Left forelimb (tissue), 1 donor: ENCODE data around the gene NRL.

Experiments
- DNase-seq: peaks from one replicate; pipeline ENCODE4 v3.0.0-alpha.2; 2018; ENCODE audit warnings: low spot score

Gene NRL

DNA sequence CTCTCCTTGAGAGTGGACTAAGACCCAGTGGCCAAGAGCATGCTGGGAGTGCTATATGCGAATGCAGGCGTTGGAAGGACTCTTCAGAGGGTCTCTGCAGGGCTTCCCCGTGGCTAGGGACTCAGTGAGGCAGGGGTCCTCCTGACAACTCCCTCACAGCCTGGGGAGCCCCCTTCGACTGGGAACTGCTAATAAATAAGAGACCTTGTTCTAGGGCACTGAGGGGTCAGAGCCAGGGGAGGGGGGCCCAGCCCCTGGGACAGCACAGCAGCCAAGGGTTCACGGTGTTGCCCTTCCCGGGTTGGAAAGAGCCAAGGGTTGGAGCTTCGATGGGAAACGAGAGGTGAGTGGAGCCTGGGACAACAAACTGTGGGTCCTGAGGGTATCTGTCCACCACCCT, 49.3 kb downstream of the NRL start:
- no peak for DNase-seq

DNA sequence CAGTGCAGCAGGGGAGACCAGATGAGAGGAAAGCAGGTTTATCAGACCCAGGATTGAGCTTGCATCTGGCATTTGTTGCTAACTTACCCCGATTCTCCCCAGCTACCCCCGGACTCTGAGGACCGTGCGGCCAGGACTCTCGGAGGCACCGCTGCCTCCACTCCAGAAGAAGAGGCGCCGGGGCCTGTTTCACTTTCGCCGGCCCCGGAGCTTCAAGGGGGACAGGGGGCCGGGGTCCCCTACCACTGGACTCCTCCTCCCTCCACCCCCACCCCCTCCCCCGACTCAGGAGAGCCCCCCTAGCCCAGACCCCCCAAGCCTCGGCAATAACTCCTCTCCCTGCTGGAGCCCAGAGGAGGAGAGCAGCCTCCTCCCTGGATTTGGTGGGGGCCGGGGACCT, 49.9 kb downstream of the NRL start:
- no peak for DNase-seq

DNA sequence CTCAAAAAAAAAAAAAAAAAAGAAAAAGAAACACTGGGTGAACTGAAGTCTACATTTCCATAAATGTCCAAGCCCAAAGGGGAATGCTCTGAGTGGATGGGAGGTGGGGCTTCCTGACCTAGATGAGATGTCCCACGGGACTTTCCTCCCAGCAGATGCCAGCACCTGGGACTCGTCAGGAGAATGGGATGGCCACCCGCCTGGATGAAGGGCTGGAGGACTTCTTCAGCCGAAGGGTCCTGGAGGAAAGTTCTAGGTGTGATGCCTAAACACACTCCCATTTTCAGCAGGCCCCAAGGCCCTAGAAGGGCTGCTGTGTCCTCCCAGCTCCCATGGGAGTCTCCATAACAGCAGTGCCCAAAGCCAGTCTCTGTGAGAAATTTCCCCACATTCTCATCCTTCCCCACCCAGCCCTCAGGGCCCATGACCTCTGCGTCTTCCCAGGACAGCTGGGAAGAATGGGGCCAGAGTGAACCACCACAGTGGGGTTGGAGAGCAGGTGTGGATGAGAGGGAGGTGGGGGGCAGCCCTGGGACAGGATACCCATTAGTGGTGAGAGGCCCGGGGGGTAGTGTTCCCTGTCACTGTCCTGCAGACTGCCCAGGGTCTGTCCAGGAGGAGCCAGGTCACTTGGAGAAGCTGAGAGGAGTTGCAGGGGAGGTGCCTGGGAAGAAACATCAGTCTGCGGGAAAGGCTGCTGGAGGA, 50.5 kb downstream of the NRL start:
- DNase-seq = no peak

DNA sequence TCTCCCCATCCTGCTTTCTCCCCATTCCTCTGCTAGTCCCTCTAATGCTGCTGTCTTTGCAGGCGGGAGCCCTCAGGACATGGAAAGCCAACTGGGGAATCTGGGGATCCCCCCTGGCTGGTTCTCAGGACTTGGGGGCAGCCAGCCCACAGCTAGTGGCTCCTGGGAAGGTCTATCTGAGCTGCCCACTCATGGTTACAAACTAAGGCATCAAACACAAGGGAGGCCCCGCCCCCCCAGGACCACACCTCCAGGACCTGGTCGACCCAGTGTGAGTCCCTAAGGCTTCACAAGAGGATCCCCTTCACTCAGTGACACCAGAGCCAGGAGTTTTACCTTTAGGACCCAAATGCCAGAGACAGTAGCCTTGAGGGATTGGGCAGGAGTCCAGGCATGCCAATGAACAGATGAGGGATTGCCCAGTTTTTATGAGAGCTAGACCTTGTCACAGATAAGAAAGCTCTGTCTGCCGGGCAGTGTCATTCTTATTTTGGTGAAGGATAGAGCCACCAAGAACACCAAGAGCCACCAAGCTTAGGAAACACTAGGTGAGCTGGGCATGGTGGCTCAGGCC, 51.4 kb downstream of the NRL start:
- no peak for DNase-seq

DNA sequence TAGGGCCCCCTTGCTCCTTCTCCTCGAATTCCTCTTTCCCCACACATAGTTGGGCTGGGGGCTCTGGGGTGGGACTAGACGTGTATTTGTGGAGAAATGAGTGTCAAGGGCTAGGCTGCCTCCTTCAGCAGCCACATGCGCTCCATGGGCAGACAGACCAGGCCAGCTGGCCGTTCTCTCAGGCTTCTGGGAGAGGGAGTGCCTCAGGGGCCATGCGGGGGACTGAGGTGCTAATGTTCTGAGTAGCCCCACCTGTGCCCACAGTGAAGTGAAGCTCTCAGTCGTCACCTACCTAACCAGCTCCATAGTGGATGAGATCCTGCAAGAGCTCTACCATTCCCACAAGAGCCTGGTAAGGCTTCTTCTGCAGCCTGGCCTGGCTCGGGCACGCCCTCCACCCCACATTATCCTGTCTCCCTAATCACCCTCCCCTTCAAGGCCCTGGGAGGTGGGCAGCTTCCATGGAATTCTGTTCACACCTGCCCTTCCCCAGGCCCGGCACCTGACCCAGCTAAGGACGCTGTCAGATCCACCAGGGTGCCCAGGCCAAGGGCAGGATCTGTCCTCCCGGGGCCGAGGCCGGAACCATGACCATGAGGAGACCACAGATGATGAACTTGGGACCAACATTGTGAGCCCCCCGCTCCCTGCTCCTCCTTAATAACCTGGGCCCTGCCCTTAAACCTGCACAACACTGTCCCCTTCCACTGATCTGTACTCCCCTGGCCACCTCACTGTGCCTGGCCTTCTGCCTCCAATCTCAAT, 52.4 kb downstream of the NRL start:
- DNase-seq = no peak

DNA sequence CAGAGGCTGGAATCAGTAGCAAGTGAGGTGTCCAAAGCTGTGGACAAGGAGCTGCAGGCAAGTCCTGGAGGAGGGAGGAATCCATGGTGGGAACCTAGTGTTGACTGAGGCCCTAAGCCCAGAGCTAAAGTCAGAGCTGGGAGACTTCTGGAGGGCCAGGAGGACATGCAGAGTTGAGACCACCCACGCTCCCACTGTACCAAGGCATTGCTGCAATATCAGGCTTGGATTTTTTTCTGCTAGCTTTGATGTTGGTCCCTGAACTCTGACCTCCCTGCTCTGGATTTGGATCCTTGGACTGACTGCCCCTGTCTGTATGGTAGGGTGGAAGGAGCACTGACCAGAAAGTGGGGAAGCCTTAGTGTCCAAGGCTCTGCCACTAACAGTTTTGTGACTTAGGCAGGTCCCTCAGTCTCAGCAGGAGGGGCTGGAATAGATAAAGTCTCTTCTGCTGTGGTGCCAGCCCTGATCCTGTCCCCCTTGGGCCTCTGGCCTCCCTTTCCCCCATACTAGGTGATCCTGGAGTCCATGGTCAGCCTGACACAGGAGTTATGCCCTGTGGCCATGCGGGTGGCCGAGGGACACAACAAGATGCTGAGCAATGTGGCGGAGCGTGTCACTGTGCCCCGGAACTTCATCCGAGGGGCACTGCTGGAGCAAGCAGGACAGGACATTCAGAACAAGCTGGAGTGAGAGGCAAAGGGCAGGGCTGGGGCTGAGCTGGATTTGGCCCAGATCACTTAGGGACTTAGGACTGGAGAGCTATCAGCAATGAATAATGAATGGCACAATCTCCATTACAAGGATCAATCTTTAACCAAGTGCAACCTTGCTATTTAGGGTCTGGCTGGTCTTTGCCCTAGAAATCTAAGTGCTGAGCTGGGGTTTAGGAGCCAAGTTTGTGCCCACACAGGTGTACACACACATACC, 53.5 kb downstream of the NRL start:
- no peak for DNase-seq

DNA sequence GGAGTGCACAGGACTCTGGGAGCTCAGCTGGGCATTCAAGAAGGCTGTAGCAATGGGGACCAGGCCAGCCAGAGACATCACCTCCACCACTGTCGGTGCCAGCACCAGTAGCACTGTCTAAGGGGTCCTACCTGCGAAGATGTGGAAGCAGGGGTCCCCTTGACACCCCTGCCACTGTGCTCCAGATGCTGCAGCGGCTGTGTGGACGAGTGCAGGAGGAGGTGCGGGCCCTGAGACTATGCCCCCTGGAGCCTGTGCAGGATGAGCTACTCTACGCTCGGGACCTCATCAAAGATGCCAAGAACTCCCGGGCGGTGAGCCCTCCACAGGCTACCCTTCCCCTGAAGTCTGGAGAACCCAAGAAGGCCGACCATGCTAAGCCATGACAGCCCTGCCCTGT, 54.3 kb downstream of the NRL start:
- DNase-seq = no peak

DNA sequence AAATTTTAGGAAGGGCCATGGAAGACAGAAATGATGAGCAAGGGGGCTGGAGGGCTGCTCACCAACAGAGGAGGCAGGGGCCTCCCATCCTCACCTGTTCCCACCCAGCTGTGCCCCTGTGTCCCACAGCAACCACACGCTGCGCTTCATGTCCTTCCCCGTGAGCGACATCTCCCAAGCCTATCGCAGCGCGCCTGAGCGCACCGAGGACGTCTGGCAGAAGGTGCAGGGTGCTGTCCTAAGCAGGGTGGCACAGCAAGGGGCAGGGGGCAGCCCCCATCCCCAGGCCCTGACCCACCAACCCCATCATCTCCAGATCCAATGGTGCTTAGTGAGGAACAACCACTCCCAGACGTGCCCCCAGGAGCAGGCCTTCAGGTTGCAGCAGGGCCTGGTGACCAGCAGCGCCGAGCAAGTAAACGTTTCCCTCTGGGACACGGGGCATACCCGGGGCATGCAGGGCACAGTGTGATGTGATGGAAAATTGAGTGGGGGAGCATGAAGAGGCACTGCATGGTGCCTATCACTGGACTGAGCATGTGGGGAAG, 54.8 kb downstream of the NRL start:
- DNase-seq = no peak

DNA sequence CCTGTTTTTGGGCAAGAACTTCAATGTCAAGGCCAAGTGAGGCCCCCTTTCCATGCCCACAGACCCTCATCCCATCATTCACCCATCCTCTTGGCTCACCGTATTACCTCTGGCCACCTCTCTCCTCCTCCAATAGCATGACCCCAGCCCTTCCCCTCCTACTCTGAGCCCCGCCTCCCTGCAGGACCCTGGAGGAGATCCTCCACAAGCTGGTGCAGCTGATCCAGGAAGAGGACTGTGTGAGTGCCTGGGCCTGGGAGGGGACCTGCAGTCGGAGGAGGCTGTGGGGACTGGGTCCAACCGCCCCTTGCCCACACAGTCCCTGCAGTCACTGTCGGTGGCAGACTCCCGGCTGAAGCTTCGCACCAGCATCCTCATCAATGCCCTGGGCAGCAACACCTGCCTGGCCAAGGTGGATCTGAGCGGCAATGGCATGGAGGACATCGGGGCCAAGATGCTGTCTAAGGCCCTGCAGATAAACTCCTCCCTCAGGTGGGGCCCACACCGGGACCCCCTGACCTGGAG, 55.7 kb downstream of the NRL start:
- no peak for DNase-seq

DNA sequence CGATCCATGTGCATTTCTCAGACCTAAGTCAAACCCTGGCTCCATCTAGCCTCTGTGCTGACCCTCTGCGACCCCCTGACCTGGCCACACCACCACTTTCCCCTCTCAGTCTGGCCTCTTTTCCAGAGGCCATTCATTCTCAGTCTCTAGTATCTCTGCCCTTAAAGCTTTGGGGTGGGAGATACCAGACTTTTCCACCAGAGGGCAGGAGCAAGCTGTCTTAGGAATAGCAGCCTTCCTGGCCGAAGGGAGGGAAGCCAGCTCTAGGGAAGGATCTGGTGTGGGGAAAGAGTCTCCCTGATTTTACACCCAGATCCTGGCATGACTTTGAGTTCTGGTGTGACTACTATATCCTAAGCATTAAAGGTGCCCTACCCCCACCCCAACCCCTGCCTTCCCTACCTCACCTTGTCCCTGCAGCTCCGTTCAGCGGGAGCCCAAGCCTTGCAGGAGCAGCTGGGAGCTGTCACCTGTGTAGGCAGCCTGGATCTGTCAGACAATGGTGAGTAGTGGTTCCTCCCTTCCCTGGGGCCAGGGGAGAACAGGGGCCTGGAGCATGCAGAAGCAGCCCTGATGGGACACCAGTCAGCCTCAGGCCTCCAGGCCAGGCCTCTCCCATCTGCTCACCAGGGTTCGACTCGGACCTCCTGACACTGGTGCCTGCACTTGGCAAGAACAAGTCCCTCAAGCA, 56.3 kb downstream of the NRL start:
- DNase-seq = peak; percentile 82

DNA sequence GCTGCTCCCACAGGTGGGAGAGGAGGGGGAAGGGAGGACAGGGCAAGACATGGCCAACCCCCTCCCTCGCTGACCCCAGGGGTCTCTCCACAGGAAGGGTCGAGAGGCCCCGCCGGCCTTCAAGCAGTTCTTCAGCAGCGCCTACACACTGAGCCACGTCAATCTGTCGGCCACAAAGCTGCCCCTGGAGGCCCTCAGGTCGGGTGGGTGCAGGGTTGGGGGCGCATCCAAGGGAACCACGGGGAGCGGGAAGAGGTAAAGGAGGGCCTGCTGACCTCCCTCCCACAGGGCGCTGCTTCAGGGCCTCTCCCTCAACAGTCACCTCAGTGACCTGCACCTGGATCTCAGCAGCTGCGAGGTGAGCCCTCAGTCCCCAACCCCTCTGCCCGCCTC, 56.9 kb downstream of the NRL start:
- DNase-seq = no peak

DNA sequence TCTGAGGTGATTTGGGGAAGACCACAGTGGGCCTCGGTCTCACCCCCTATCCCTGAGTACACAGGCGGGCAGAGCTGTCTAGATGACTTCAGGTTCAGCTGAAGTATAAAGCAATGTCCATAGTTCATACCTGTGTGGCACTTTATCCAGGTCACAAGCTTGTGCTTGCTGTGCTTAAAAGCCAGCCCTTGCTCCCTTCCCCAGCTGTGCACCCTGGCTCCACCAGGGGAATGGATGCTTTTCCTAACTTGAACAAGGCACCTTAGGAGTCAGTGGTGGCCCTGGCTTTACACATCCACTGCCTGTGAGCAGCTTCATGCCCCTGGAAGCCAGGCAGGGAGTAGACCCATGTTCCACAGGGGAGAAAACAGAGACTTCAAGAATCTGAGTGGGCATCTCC, 57.5 kb downstream of the NRL start:
- DNase-seq = no peak

DNA sequence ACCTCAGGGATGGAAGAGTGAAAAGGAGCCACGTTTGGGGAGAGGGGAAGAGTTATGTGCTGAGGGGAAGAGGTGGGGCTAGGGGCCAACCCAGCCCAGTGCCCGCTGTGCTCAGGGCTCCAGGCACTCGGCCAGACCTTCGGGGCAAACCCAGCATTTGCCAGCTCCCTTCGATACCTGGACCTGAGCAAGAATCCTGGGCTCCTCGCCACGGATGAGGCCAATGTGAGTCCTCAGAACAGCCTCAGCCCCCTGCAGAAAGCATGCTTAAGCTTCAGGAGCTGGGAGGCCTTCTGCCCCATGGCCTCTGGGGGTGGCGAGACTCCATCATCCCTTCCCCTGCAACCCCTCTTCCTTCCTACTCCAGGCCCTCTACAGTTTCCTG, 58.0 kb downstream of the NRL start:
- DNase-seq = no peak

DNA sequence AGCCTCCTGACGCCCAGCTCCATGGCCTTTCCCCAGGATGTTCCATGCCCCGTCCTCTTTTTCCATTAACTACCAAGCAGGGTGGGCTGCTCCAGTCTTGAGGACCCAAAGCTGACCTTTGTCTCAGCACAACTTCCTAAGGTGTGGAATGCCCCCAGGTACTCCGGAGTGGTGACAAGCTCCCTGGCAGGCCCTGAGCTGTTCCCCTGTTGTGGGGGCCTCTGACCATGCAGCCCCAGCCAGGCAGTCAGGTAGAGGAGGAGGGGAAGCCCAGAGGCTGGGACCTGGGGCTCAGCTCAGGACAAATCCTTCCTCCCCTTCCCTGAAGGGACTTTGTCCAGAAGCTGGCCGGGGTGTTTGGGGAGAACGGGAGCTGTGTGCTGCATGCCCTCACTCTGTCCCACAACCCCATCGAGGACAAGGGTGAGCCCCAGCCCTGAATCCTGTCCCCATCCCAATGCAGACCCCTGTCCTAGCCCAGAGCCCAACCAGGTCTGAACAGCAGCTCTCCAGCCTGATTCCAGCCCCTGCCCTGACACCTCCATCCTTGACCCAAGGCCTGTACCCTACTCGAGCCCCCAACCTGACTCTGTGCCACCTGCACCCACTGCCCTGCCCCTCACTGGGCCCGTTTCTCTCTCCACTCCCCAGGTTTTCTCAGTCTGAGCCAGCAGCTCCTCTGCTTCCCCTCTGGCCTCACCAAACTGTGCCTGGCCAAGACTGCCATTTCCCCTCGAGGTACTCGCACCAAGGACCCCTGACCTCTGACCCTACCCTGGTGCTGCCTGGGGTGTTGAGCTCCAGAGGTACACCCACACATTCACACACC, 58.6 kb downstream of the NRL start:
- DNase-seq = no peak

DNA sequence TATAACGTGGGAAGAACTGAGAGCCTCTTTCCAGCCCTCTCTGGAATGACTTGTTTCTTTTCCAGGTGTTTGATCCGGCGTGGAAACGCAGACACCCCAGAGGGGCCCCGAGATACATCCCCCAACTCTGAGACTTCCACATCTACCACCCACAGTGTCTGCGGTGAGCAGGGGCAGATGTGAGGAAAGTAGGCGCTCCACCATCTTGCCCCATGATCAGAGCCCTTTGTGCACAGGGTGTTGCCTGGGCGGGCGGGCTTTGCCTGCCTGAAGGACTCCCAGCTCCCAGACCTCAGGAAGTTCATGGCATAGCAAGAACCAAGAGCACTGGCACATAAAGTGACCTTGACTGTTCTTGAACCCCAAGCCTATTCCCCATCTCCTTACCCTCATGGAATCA, 60.1 kb downstream of the NRL start:
- DNase-seq = no peak

DNA sequence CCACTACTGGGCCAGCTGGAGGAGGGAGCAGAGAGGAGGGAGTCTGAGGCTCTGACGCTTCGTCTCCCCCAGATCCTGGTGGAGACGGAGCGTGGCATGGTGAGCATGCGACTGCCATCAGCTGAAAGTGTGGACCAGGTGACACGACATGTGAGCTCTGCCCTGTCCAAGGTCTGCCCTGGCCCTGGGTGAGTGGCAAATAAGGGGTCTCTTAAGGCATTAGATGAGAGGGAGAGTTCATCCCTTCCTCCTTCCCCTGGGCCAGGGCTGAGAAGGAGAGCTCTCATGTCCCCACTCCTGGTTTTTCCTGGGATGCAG, 60.5 kb downstream of the NRL start:
- DNase-seq = no peak

DNA sequence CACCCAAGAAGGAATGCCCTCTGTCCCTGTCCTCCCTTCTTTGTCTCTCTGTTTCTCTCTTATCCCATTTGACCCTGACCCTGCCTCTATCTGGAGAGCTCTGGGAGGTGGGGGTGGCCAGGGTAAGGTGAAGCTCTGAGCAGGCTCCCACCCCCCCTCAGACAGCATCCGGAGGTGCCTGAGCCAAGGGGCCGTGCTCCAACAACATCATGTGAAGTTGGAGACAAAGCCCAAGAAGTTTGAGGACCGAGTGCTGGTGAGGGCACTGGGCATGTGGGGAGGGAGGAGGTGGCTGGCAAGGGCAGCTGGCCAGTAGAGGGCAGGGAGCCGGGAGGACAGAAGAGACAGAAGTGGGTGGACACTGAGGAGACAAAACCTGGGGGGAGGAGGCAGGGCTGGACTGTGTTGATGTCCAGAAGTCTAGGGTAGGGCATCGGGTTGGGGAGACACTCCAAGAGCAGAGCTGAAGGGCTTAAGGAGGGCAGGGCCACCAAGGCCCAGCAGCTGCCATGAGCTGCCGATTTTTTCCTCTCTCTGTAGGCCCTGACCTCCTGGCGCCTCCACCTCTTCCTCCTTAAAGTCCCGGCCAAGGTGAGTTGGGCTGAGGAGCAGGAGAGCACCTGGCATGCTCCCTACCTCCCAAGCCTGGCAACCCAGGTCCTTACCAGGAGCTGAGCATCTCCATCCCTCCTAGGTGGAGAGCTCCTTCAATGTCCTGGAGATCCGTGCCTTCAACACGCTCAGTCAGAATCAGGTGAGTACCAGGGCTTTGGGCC, 61.0 kb downstream of the NRL start:
- no peak for DNase-seq

DNA sequence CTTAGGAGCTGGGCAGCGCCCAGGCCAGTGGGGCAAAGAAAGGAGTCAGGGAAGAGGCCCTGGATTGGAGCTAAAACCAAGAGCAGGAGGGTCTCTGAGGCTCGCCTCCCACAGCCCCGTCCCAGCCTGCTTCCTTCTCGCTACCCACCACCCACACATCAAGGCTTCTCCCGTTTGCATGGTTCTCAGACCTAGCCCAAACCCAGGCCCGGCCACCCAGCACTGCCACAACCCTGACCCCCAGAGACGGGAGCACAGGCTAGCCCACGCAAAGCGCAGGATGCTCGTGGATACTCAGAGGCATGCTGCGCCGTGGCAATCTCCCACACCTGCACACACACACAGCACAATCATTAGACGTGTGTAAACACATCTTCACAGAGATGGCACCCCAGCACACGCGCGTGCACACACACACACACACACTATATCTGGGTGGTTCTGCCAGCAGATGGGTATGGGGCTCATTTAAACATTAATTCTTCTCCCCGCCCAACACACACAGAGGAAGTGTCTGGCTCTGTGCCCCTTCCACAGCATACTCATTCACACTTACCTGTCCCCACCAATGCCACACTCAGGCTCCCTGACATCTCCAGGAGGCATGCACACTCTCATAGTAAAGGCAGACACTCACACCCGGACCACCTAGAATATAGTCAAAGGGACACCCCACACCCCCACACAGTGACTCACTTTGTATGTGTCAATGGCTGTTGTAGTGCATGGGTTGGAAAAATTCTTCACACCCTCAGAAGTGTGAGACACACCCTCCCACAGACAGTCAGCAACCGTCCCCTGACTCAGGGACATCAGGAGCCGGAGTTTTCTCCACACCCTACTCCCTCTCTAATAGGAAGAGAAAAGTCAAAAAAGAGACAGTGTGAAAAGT, 61.8 kb downstream of the NRL start:
- no peak for DNase-seq
